SK-N-SH (cell line): ENCODE results near the gene RPE65. TPM values are rescaled to one million over a fixed set of nuclear protein-coding genes. Genes with fewer than 3 reads are reported as not detected.

Experiments used
- CHD2 ChIP-seq: fragments of 150-350 bp; IDR thresholded peaks from 2 replicates; pipeline ENCODE4 v1.6.1; 2018; ENCODE audit warnings: low read length; ENCODE audit not compliant: partially characterized antibody
- CTCF ChIP-seq: fragments of 200-600 bp; sonication (generic); IDR thresholded peaks from 2 replicates; pipeline ENCODE4 v1.6.1; 2017; ENCODE audit warnings: antibody characterized with exemption, mild to moderate bottlenecking, moderate library complexity
- ELF1 ChIP-seq: IDR thresholded peaks from 2 replicates; pipeline ENCODE4 v1.4.0; 2012
- EP300 ChIP-seq, 2 experiments: IDR thresholded peaks; 2 replicates each; pipeline versions ENCODE4 v1.4.0 to v1.6.1; 2012; ENCODE audit warnings: borderline replicate concordance in 1 of 2, low read depth in 1 of 2, low read length in 1 of 2
- EZH2phosphoT487 ChIP-seq: fragments of 200-600 bp; sonication (generic); IDR thresholded peaks from 2 replicates; pipeline ENCODE4 v1.6.1; 2017; ENCODE audit warnings: low read depth, mixed run types, mild to moderate bottlenecking, antibody characterized with exemption, moderate library complexity, borderline replicate concordance
- FOSL2 ChIP-seq: IDR thresholded peaks from 2 replicates; pipeline ENCODE4 v1.4.0; 2012; ENCODE audit warnings: low read depth, mild to moderate bottlenecking, moderate library complexity, borderline replicate concordance
- FOXJ3 ChIP-seq: sonication (generic); formaldehyde crosslinking; IDR thresholded peaks from 2 replicates; pipeline ENCODE4 v1.5.1; 2020; ENCODE audit warnings: mild to moderate bottlenecking, missing genetic modification reagents
- IRF3 ChIP-seq: fragments of 150-350 bp; IDR thresholded peaks from 2 replicates; pipeline ENCODE4 v1.6.1; 2016; ENCODE audit warnings: mild to moderate bottlenecking, low read depth, low read length
- JUND ChIP-seq: IDR thresholded peaks from 2 replicates; pipeline ENCODE4 v1.4.0; 2012
- MXI1 ChIP-seq: IDR thresholded peaks from 2 replicates; pipeline ENCODE4 v1.6.1; 2012; ENCODE audit warnings: mild to moderate bottlenecking, low read depth, low read length, improper control_type of control experiment
- NRF1 ChIP-seq: IDR thresholded peaks from 2 replicates; pipeline ENCODE4 v1.6.1; 2012; ENCODE audit warnings: low read depth, mild to moderate bottlenecking, low read length
- RAD21 ChIP-seq: IDR thresholded peaks from 2 replicates; pipeline ENCODE4 v1.6.1; 2012; ENCODE audit warnings: mild to moderate bottlenecking, low read length
- RCOR1 ChIP-seq: fragments of 150-350 bp; IDR thresholded peaks from 2 replicates; pipeline ENCODE4 v1.6.1; 2017; ENCODE audit warnings: antibody characterized with exemption, low read length
- RFX5 ChIP-seq: IDR thresholded peaks from 2 replicates; pipeline ENCODE4 v1.6.1; 2012; ENCODE audit warnings: mild to moderate bottlenecking, improper control_type of control experiment, low read length
- RXRA ChIP-seq: IDR thresholded peaks from 2 replicates; pipeline ENCODE4 v1.4.0; 2012; ENCODE audit warnings: low read depth, mild to moderate bottlenecking, borderline replicate concordance
- USF2 ChIP-seq: fragments of 150-350 bp; IDR thresholded peaks from 2 replicates; pipeline ENCODE4 v1.6.1; 2017; ENCODE audit warnings: antibody characterized with exemption, low read length, low read depth, borderline replicate concordance
- YY1 ChIP-seq: IDR thresholded peaks from 2 replicates; pipeline ENCODE4 v1.4.0; 2012; ENCODE audit warnings: low read depth, mild to moderate bottlenecking
- ZBTB33 ChIP-seq: IDR thresholded peaks from 2 replicates; pipeline ENCODE4 v1.4.0; 2012; ENCODE audit warnings: low read depth, borderline replicate concordance
- polyA plus RNA-seq, 3 experiments: library from polyadenylated mRNA; depleted of rRNA; stranded (reverse); fragments of >200 nt; gene quantifications; 2 replicates each; pipeline ENCODE4 v1.2.3, GENCODE V29; 2012

Gene RPE65
- polyA plus RNA-seq, 1 of the 3 experiments (the other 2 are of a cell fraction): 0.02 TPM

GRCh38 chr1:68421350-68421749 lies 28.4 kb downstream of the RPE65 start (continued):
- TF ChIP-seq MXI1: no peak
- no peak for TF ChIP-seq ELF1
- TF ChIP-seq FOXJ3 (CRISPR knock-in tag): no peak
- no peak for TF ChIP-seq RAD21
- no peak for TF ChIP-seq ZBTB33
- no peak for TF ChIP-seq RFX5
- no peak for TF ChIP-seq YY1
- TF ChIP-seq RCOR1: no peak
- TF ChIP-seq EP300 (IDR thresholded peaks at IDR 0.05; ENCODE audit: borderline replicate concordance in 1 of 2, low read depth in 1 of 2, low read length in 1 of 2): peak; percentile 63 to 84; a peak in 3 of 4 replicates
- no peak for TF ChIP-seq IRF3
- no peak for TF ChIP-seq RXRA
- TF ChIP-seq FOSL2: peak; percentile 13; the same call in 1 of the 2 replicates
- no peak for TF ChIP-seq CTCF
- TF ChIP-seq CHD2: no peak
- TF ChIP-seq EZH2phosphoT487: no peak
- TF ChIP-seq USF2: no peak
- TF ChIP-seq NRF1: no peak
- TF ChIP-seq JUND: peak; percentile 61
